MM.1S (cell line): ENCODE measurements around the gene PIK3C3.

Experiments used
- DNase-seq: peaks from one replicate; pipeline ENCODE4 v3.0.0-alpha.2; 2015
- H2AFZ ChIP-seq: fragments of 300-600 bp; sonication (generic); 2 replicates; pipeline ENCODE4 v1.6.0; 2016; ENCODE audit warnings: antibody characterized with exemption, low read length
- H3F3A ChIP-seq: fragments of 300-600 bp; sonication (generic); 2 replicates; pipeline ENCODE4 v1.6.1; 2016; ENCODE audit warnings: mild to moderate bottlenecking, antibody characterized with exemption, low read length, moderate library complexity, mixed read lengths; ENCODE audit not compliant: insufficient read depth
- H3K27ac ChIP-seq: fragments of 300-600 bp; sonication (generic); 2 replicates; pipeline ENCODE4 v1.5.1; 2016; ENCODE audit warnings: mild to moderate bottlenecking, low read length
- H3K27me3 ChIP-seq: fragments of 300-600 bp; sonication (generic); replicated peaks from 2 replicates; pipeline ENCODE4 v1.6.0; 2016; ENCODE audit warnings: low read length; ENCODE audit not compliant: insufficient read depth
- H3K36me3 ChIP-seq: fragments of 300-600 bp; sonication (generic); replicated peaks from 2 replicates; pipeline ENCODE4 v1.6.1; 2016; ENCODE audit warnings: mild to moderate bottlenecking, low read length, mixed read lengths; ENCODE audit not compliant: insufficient read depth
- H3K4me1 ChIP-seq: fragments of 300-600 bp; sonication (generic); 2 replicates; pipeline ENCODE4 v1.6.1; 2016; ENCODE audit warnings: low read length, mixed read lengths
- H3K4me2 ChIP-seq: fragments of 300-600 bp; sonication (generic); 2 replicates; pipeline ENCODE4 v1.6.0; 2016; ENCODE audit warnings: low read depth, low read length
- H3K4me3 ChIP-seq: fragments of 300-600 bp; sonication (generic); 2 replicates; pipeline ENCODE4 v1.5.1; 2016; ENCODE audit warnings: low read length, mixed read lengths
- H3K79me2 ChIP-seq: fragments of 300-600 bp; sonication (generic); 2 replicates; pipeline ENCODE4 v1.6.1; 2016; ENCODE audit warnings: mixed run types, low read length, mixed read lengths
- H3K9ac ChIP-seq: fragments of 300-600 bp; sonication (generic); 2 replicates; pipeline ENCODE4 v1.6.1; 2016; ENCODE audit warnings: low read length, mixed read lengths
- H3K9me2 ChIP-seq: fragments of 300-600 bp; sonication (generic); replicated peaks from 2 replicates; pipeline ENCODE4 v1.6.1; 2016; ENCODE audit warnings: mild to moderate bottlenecking, low read length, mixed read lengths; ENCODE audit not compliant: insufficient read depth
- H3K9me3 ChIP-seq: fragments of 300-600 bp; sonication (generic); replicated peaks from 2 replicates; pipeline ENCODE4 v1.6.1; 2016; ENCODE audit warnings: mild to moderate bottlenecking, low read length, mixed read lengths; ENCODE audit not compliant: insufficient read depth
- H4K20me1 ChIP-seq: fragments of 300-600 bp; sonication (generic); 2 replicates; pipeline ENCODE4 v1.6.1; 2016; ENCODE audit warnings: mild to moderate bottlenecking, low read length, moderate library complexity, mixed read lengths; ENCODE audit not compliant: insufficient read depth
- CTCF ChIP-seq: fragments of 300-600 bp; sonication (generic); IDR thresholded peaks from 2 replicates; pipeline ENCODE4 v1.5.1; 2016; ENCODE audit warnings: antibody characterized with exemption, low read length, mixed read lengths
- EZH2 ChIP-seq: fragments of 300-600 bp; sonication (generic); optimal IDR thresholded peaks from 2 replicates; pipeline ENCODE3; 2017; ENCODE audit warnings: low read depth, mild to moderate bottlenecking, antibody characterized with exemption, low read length, mixed read lengths
- EZH2phosphoT487 ChIP-seq: fragments of 300-600 bp; sonication (generic); IDR thresholded peaks from 2 replicates; pipeline ENCODE4 v1.6.1; 2018; ENCODE audit warnings: antibody characterized with exemption, low read length

Gene PIK3C3

GRCh38 chr18:41959045-41959444 lies 4.0 kb downstream of the PIK3C3 start:
- Histone ChIP-seq H3K4me1 (0 out of 2 replicates have a peak, but pooled peaks cover 8% of the 10 kb centered on the region), H3K27ac (no peak overlapping the region), H4K20me1 (peaks cover 2% of the 10 kb centered on the region; the same call in 1 of the 2 replicates), H3K4me2 (no peak overlapping the region), H3K79me2 (peaks cover 83% of the 10 kb centered on the region), H2AFZ (no peak overlapping the region), H3K9me2 (no peaks in the 10 kb centered on the region), H3K9me3 (no peaks in the 10 kb centered on the region), H3K36me3 (peaks cover 5% of the 10 kb centered on the region; the same call in 1 of the 2 replicates), H3K4me3 (no peak overlapping the region), H3K9ac (no peak overlapping the region), H3K27me3 (no peaks in the 10 kb centered on the region), H3F3A (no peaks in the 10 kb centered on the region)
- TF ChIP-seq EZH2phosphoT487 (no peak), EZH2 (no peak), CTCF (no peak)
- no peak for DNase-seq

- no peak for TF ChIP-seq EZH2
- TF ChIP-seq EZH2phosphoT487: no peak
- TF ChIP-seq CTCF: no peak
- H3K4me2 ChIP-seq: no peak overlapping the region
- no peaks in the 10 kb centered on the region for H3F3A ChIP-seq
- no peaks in the 10 kb centered on the region for H3K9me2 ChIP-seq
- peaks cover 53% of the 10 kb centered on the region for H3K79me2 ChIP-seq
- no peak for DNase-seq
- H4K20me1 ChIP-seq: peaks cover 2% of the 10 kb centered on the region; the same call in 1 of the 2 replicates
- no peak overlapping the region for H3K9ac ChIP-seq
- H3K36me3 ChIP-seq: peaks cover 3% of the 10 kb centered on the region; the same call in 1 of the 2 replicates
- H2AFZ ChIP-seq: no peak overlapping the region
- H3K27me3 ChIP-seq: no peaks in the 10 kb centered on the region
- no peak overlapping the region for H3K4me3 ChIP-seq
- no peaks in the 10 kb centered on the region for H3K4me1 ChIP-seq
- H3K9me3 ChIP-seq: no peaks in the 10 kb centered on the region
- no peak overlapping the region for H3K27ac ChIP-seq
Observed at GRCh38 chr18:41965634-41966255, 10.7 kb downstream of the PIK3C3 start.

GRCh38 chr18:41966943-41967342 lies 11.9 kb downstream of the PIK3C3 start:
- H3K79me2 ChIP-seq: peaks cover 42% of the 10 kb centered on the region
- H3K9ac ChIP-seq: no peak overlapping the region
- peaks cover 2% of the 10 kb centered on the region; the same call in 1 of the 2 replicates for H4K20me1 ChIP-seq
- no peak overlapping the region for H3K4me2 ChIP-seq
- TF ChIP-seq EZH2phosphoT487 (no peak), CTCF (no peak), EZH2 (no peak)
- no peak for DNase-seq
- H3F3A ChIP-seq: no peaks in the 10 kb centered on the region
- no peaks in the 10 kb centered on the region for H3K27me3 ChIP-seq
- no peak overlapping the region for H3K4me3 ChIP-seq
- peaks cover 3% of the 10 kb centered on the region; the same call in 1 of the 2 replicates for H3K36me3 ChIP-seq
- H3K27ac ChIP-seq: no peak overlapping the region
- no peak overlapping the region for H2AFZ ChIP-seq
- 0 out of 2 replicates have a peak, but pooled peaks cover 3% of the 10 kb centered on the region for H3K4me1 ChIP-seq
- H3K9me2 ChIP-seq: no peaks in the 10 kb centered on the region
- no peaks in the 10 kb centered on the region for H3K9me3 ChIP-seq
